HEK293T (cell line): Measurements from ENCODE around the gene RSRC1.

Experiments used
- CTCF ChIA-PET: fragments of 350-600 bp; formaldehyde crosslinking; extraction: SDS; loops from one replicate; lab custom pipeline; 2021; ENCODE audit warnings: antibody characterized with exemption, inconsistent platforms; lab: Yijun Ruan, JAX
- POLR2A ChIA-PET: fragments of 350-600 bp; formaldehyde crosslinking; extraction: SDS; loops from one replicate; lab custom pipeline; 2020; ENCODE audit warnings: antibody characterized with exemption, inconsistent platforms; lab: Yijun Ruan, JAX
- DNase-seq: peaks from one replicate; pipeline ENCODE4 v3.0.0; 2012; ENCODE audit warnings: mixed read lengths; ENCODE audit errors: extremely low spot score
- ARNT ChIP-seq: fragments of 450-650 bp; IDR thresholded peaks from 2 replicates; pipeline ENCODE4 v1.6.1; 2017; ENCODE audit warnings: mild to moderate bottlenecking
- BHLHE40 ChIP-seq: fragments of 450-650 bp; IDR thresholded peaks from 2 replicates; pipeline ENCODE4 v1.6.1; 2016; ENCODE audit warnings: mild to moderate bottlenecking, moderate library complexity, borderline replicate concordance
- CTBP1 ChIP-seq: fragments of 450-650 bp; IDR thresholded peaks from 2 replicates; pipeline ENCODE4 v1.6.1; 2016; ENCODE audit warnings: borderline replicate concordance
- ELF4 ChIP-seq: fragments of 450-650 bp; IDR thresholded peaks from 2 replicates; pipeline ENCODE4 v1.6.1; 2017; ENCODE audit warnings: antibody characterized with exemption
- FOXA1 ChIP-seq: fragments of 450-650 bp; IDR thresholded peaks from 2 replicates; pipeline ENCODE4 v1.6.1; 2016; ENCODE audit warnings: mild to moderate bottlenecking
- FOXK2 ChIP-seq: fragments of 450-650 bp; IDR thresholded peaks from 2 replicates; pipeline ENCODE4 v1.6.1; 2016; ENCODE audit warnings: mild to moderate bottlenecking
- FOXM1 ChIP-seq: fragments of 450-650 bp; IDR thresholded peaks from 2 replicates; pipeline ENCODE4 v1.6.1; 2017; ENCODE audit warnings: mild to moderate bottlenecking, borderline replicate concordance
- HDGF ChIP-seq: fragments of 450-650 bp; IDR thresholded peaks from 2 replicates; pipeline ENCODE4 v1.6.1; 2017; ENCODE audit warnings: antibody characterized with exemption, borderline replicate concordance
- L3MBTL2 ChIP-seq: fragments of 450-650 bp; conservative IDR thresholded peaks from 2 replicates; pipeline ENCODE4 v1.6.1; 2016; ENCODE audit warnings: mild to moderate bottlenecking
- LEF1 ChIP-seq: fragments of 450-650 bp; IDR thresholded peaks from 2 replicates; pipeline ENCODE4 v1.6.1; 2017; ENCODE audit warnings: mild to moderate bottlenecking, borderline replicate concordance
- NFRKB ChIP-seq: fragments of 450-650 bp; IDR thresholded peaks from 2 replicates; pipeline ENCODE4 v1.6.1; 2016; ENCODE audit warnings: mild to moderate bottlenecking, moderate library complexity
- SP1 ChIP-seq: fragments of 450-650 bp; IDR thresholded peaks from 2 replicates; pipeline ENCODE4 v1.6.1; 2017
- SUZ12 ChIP-seq: fragments of 450-650 bp; IDR thresholded peaks from 2 replicates; pipeline ENCODE4 v1.6.1; 2016; ENCODE audit warnings: mild to moderate bottlenecking
- TARDBP ChIP-seq: fragments of 450-650 bp; IDR thresholded peaks from 2 replicates; pipeline ENCODE4 v1.6.1; 2016
- ZNF384 ChIP-seq: fragments of 450-650 bp; IDR thresholded peaks from 2 replicates; pipeline ENCODE4 v1.6.1; 2016
- TF ChIP-seq, protein P1 (sequence below): fragments of 450-650 bp; IDR thresholded peaks from 2 replicates; pipeline ENCODE4 v1.6.1; 2016

RSRC1 gene

GRCh38 chr3:158127250-158128219 lies 17.6 kb downstream of the RSRC1 start:
- TF ChIP-seq, protein P1, sequence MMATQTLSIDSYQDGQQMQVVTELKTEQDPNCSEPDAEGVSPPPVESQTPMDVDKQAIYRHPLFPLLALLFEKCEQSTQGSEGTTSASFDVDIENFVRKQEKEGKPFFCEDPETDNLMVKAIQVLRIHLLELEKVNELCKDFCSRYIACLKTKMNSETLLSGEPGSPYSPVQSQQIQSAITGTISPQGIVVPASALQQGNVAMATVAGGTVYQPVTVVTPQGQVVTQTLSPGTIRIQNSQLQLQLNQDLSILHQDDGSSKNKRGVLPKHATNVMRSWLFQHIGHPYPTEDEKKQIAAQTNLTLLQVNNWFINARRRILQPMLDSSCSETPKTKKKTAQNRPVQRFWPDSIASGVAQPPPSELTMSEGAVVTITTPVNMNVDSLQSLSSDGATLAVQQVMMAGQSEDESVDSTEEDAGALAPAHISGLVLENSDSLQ = no peak
- TF ChIP-seq TARDBP = no peak
- no peak for TF ChIP-seq HDGF
- no peak for TF ChIP-seq NFRKB
- no peak for TF ChIP-seq FOXK2
- TF ChIP-seq FOXA1 = no peak
- no peak for TF ChIP-seq CTBP1
- no peak for TF ChIP-seq BHLHE40
- TF ChIP-seq LEF1 = no peak
- no peak for TF ChIP-seq ELF4
- no peak for TF ChIP-seq FOXM1
- CTCF ChIA-PET = no interaction called here
- no peak for DNase-seq
- POLR2A ChIA-PET = interaction anchor here (0.8 kb wide), 1 partner anchor 17 kb away, joined by 3 read pairs; the partner anchor contains the start of gene RSRC1

DNA sequence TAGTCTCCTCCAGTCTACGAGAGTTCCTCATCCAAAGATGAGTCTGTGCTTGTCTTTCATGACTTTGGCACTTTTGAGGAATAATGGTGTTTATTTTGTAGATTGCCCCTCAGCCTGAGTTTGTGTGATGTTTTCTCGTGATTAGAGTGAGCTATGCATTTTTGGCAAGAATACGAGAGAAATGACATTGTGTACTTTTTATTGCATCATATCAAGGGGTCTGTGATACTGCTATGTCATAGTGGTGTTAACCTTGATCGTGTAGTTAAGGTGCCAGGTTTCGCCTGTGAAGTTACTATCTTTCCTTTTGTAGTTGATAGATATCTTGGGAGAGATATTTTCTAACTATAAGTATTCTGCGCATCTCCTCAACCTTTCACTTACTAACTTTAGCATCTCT lies 18.9 kb downstream of the RSRC1 start:
- DNase-seq = no peak
- CTCF ChIA-PET = no interaction called here
- no peak for TF ChIP-seq BHLHE40
- no peak for TF ChIP-seq FOXA1
- TF ChIP-seq LEF1 = no peak
- no peak for TF ChIP-seq ELF4
- POLR2A ChIA-PET = no interaction called here

- TF ChIP-seq CTBP1 (no peak), ARNT (no peak), NFRKB (no peak), ELF4 (no peak), BHLHE40 (no peak), SP1 (no peak), ZNF384 (no peak), HDGF (no peak), FOXK2 (no peak), FOXM1 (no peak), SUZ12 (no peak), LEF1 (no peak), L3MBTL2 (no peak), TARDBP (no peak), FOXA1 (no peak)
- TF ChIP-seq, protein P1 = no peak
- ChIA-PET CTCF (no interaction called here), POLR2A (no interaction called here)
- no peak for DNase-seq
Observed at GRCh38 chr3:158134363-158134762, 24.5 kb downstream of the RSRC1 start.

DNA sequence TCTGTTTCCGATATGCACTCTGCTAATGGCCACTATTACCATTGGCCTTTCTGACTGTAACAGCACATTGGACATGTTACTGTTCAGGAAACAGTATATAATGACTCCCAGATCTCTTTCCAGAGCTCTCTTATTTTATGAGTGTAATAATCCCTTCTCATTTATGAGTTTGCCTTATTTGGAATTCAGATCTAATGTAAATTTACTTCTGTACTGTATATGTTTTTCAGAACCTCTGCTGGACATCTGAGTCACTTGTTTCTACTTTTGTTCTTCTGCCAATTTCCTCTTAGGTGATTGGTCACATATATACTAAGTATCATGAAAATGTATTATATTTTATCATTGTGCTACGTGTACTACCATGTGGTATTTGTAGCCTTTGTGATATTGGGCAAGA lies 30.5 kb downstream of the RSRC1 start:
- no peak for TF ChIP-seq LEF1
- no peak for TF ChIP-seq SP1
- no peak for TF ChIP-seq SUZ12
- no peak for TF ChIP-seq ELF4
- TF ChIP-seq BHLHE40 = no peak
- TF ChIP-seq NFRKB = no peak
- TF ChIP-seq FOXK2 = no peak
- no peak for TF ChIP-seq FOXA1
- no peak for TF ChIP-seq ARNT
- TF ChIP-seq ZNF384 = no peak
- no peak for TF ChIP-seq L3MBTL2
- TF ChIP-seq, protein P1 = no peak
- TF ChIP-seq CTBP1 = no peak
- TF ChIP-seq HDGF = no peak
- TF ChIP-seq TARDBP = no peak
- no peak for TF ChIP-seq FOXM1
- ChIA-PET POLR2A (no interaction called here), CTCF (no interaction called here)
- no peak for DNase-seq

- POLR2A ChIA-PET = no interaction called here
- CTCF ChIA-PET = no interaction called here
- TF ChIP-seq FOXA1 (no peak), ELF4 (no peak), SUZ12 (no peak), FOXM1 (no peak), ARNT (no peak), LEF1 (no peak), BHLHE40 (no peak), SP1 (no peak), CTBP1 (no peak), TARDBP (no peak), L3MBTL2 (no peak), NFRKB (no peak), HDGF (no peak), ZNF384 (no peak)
- DNase-seq = no peak
Observed at GRCh38 chr3:158148218-158148617, 38.3 kb downstream of the RSRC1 start.

DNA sequence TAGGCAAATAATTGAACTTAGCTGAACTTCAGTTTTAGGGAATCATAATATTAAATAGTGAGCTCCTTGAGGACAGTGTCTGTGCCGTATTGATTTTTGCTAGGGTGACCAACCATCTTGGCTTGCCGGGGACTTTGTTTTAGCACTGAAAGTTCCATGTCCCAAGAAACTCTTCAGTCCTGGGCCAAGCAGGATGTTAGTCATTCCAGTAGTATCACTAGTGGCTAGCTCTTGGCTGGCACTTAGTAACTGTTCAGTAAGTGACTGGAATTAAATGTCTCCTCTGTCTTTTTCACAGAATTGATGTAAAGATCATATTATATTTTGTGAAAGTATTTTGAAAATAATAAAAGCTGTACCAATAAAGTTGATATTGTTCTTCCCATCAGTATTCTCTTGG lies 42.3 kb downstream of the RSRC1 start:
- POLR2A ChIA-PET = no interaction called here
- CTCF ChIA-PET = no interaction called here
- no peak for DNase-seq
- TF ChIP-seq, protein P1 = no peak
- TF ChIP-seq FOXA1 = no peak
- no peak for TF ChIP-seq CTBP1
- no peak for TF ChIP-seq HDGF
- no peak for TF ChIP-seq FOXK2
